HEK293T (cell line): ENCODE data around the gene FMO3.

Experiments
- ARNT ChIP-seq: fragments of 450-650 bp; IDR thresholded peaks from 2 replicates; pipeline ENCODE4 v1.6.1; 2017; ENCODE audit warnings: mild to moderate bottlenecking
- ELF4 ChIP-seq: fragments of 450-650 bp; IDR thresholded peaks from 2 replicates; pipeline ENCODE4 v1.6.1; 2017; ENCODE audit warnings: antibody characterized with exemption
- FOXK2 ChIP-seq: fragments of 450-650 bp; IDR thresholded peaks from 2 replicates; pipeline ENCODE4 v1.6.1; 2016; ENCODE audit warnings: mild to moderate bottlenecking
- LEF1 ChIP-seq: fragments of 450-650 bp; IDR thresholded peaks from 2 replicates; pipeline ENCODE4 v1.6.1; 2017; ENCODE audit warnings: mild to moderate bottlenecking, borderline replicate concordance
- NFRKB ChIP-seq: fragments of 450-650 bp; IDR thresholded peaks from 2 replicates; pipeline ENCODE4 v1.6.1; 2016; ENCODE audit warnings: mild to moderate bottlenecking, moderate library complexity
- SP1 ChIP-seq: fragments of 450-650 bp; IDR thresholded peaks from 2 replicates; pipeline ENCODE4 v1.6.1; 2017
- SUZ12 ChIP-seq: fragments of 450-650 bp; IDR thresholded peaks from 2 replicates; pipeline ENCODE4 v1.6.1; 2016; ENCODE audit warnings: mild to moderate bottlenecking

GRCh38 chr1:171142416-171143385 lies 52.0 kb downstream of the FMO3 start:
- no peak for TF ChIP-seq SUZ12
- TF ChIP-seq SP1 = no peak
- no peak for TF ChIP-seq FOXK2
- no peak for TF ChIP-seq LEF1
- TF ChIP-seq ELF4 = no peak
- TF ChIP-seq ARNT = no peak
- no peak for TF ChIP-seq NFRKB
